Tibial artery (tissue), 4 donors: ENCODE measurements around the gene LDLRAD3.

ENCODE experiments used
- DNase-seq, 2 donors: peaks; one replicate each; pipeline ENCODE4 v3.0.0-alpha.2; 2019
- H3K27ac ChIP-seq, 2 donors: fragments of 200-600 bp; sonication (generic) in 1 of 2; 1 replicate in 1 of 2; 2 replicates in 1 of 2; pipeline ENCODE4 v1.5.1; 2018 to 2019; ENCODE audit warnings: mild to moderate bottlenecking in 1 of 2
- H3K27me3 ChIP-seq, 2 donors: fragments of 200-600 bp; sonication (generic) in 1 of 2; one replicate each; pipeline versions ENCODE4 v1.5.1 to v1.6.0; 2016 to 2019
- H3K36me3 ChIP-seq, 3 donors: fragments of 200-600 bp; sonication (generic) in 2 of 3; one replicate each; pipeline ENCODE4 v1.5.1; 2016 to 2019; ENCODE audit warnings: mild to moderate bottlenecking in 2 of 3
- H3K4me1 ChIP-seq, 4 donors: fragments of 200-600 bp; sonication (generic) in 2 of 4; 1 replicate in 3 of 4; 2 replicates in 1 of 4; pipeline ENCODE4 v1.5.1; 2016 to 2019
- H3K4me3 ChIP-seq, 2 donors: fragments of 200-600 bp; sonication (generic) in 1 of 2; 1 replicate in 1 of 2; 2 replicates in 1 of 2; pipeline ENCODE4 v1.5.1; 2018 to 2019; ENCODE audit warnings: mild to moderate bottlenecking in 2 of 2
- H3K9me3 ChIP-seq, 3 donors: fragments of 200-600 bp; sonication (generic) in 1 of 3; one replicate each; pipeline ENCODE4 v1.5.1; 2016 to 2019
- CTCF ChIP-seq, 2 experiments: fragments of 200-600 bp in 1 of 2; fragments of 450-650 bp in 1 of 2; IDR thresholded peaks; one replicate each; pipeline ENCODE4 v1.5.1; 2017 to 2019; ENCODE audit warnings: antibody characterized with exemption in 2 of 2, mild to moderate bottlenecking in 1 of 2, moderate library complexity in 1 of 2
- intact Hi-C: fragments of 100-400 bp; cut with DNase I; formaldehyde crosslinking; loops from one replicate; pipeline ENCODE4 v1.15.0; 2023; ENCODE audit warnings: low total_unique reads

LDLRAD3 gene

DNA sequence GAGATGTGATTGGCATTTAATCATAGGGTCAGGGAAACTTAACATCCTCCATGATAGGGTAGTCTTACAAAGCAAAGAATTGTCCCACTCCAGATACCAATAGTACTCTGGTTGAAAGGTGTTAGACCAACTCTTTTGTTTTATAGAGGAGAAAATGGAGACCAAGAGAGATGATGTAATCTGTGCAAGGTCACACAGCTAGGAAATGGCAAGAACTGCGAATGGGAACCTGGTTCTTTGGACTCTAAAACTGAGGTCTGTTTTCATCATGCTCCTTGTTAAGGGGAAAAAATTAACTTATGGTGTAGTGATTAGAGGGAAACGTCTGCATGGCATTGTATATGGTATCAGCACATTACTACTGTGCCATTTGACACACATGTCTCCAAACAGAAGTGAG is 174.2 kb downstream of the LDLRAD3 start:
- Histone ChIP-seq H3K4me3 (no peak overlapping the region), H3K9me3 (peaks cover 0 to 11% (median 0%) of the 10 kb centered on the region in 3 donors)
- no peak for DNase-seq

DNA sequence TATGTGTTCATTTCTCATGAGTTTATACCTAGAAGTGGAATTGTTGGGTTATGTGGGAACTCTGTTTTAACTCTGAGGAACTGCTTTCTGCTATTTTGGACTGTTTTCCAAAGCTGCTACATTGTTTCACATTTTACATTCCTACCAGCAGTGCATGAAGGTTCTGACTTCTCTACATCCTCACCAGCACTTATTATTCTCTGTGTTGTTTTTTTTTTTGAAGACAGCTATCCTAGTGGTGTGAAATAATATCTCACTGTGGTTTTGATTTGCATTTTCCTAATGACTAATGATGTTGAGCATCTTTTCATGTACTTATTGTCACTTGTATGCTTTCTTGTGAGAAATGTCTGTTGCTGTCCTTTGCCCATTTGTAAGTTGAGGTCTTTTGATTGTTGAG is 175.4 kb downstream of the LDLRAD3 start:
- H3K27me3 ChIP-seq: no peaks in the 10 kb centered on the region
- no peaks in the 10 kb centered on the region for H3K9me3 ChIP-seq
- peaks cover 0 to 13% (median 0%) of the 10 kb centered on the region in 3 donors for H3K36me3 ChIP-seq
- no peak overlapping the region for H3K4me3 ChIP-seq
- no peak overlapping the region for H3K27ac ChIP-seq
- TF ChIP-seq CTCF (IDR thresholded peaks at IDR 0.05): no peak
- H3K4me1 ChIP-seq: peaks cover 0 to 14% (median 10%) of the 10 kb centered on the region in 4 donors
- intact Hi-C loops: no loop called here
- no peak for DNase-seq

More for the DNA sequence above, 174.2 kb downstream of the LDLRAD3 start:
- Histone ChIP-seq H3K36me3 (peaks cover 0 to 16% (median 8%) of the 10 kb centered on the region in 3 donors), H3K27ac (no peak overlapping the region), H3K4me1 (peaks cover 0 to 4% (median 2%) of the 10 kb centered on the region in 4 donors), H3K27me3 (no peaks in the 10 kb centered on the region)
- intact Hi-C loops: no loop called here
- TF ChIP-seq CTCF (IDR thresholded peaks at IDR 0.05): no peak

GRCh38 chr11:36121054-36121453 is 177.2 kb downstream of the LDLRAD3 start:
- H3K4me3 ChIP-seq: no peak overlapping the region
- H3K27me3 ChIP-seq: no peaks in the 10 kb centered on the region
- no peaks in the 10 kb centered on the region for H3K9me3 ChIP-seq
- no peaks in the 10 kb centered on the region for H3K36me3 ChIP-seq
- no peak overlapping the region for H3K27ac ChIP-seq
- no peak for DNase-seq
- H3K4me1 ChIP-seq: peaks cover 0 to 14% (median 10%) of the 10 kb centered on the region in 4 donors
- intact Hi-C loops: no loop called here
- TF ChIP-seq CTCF (IDR thresholded peaks at IDR 0.05): no peak

DNA sequence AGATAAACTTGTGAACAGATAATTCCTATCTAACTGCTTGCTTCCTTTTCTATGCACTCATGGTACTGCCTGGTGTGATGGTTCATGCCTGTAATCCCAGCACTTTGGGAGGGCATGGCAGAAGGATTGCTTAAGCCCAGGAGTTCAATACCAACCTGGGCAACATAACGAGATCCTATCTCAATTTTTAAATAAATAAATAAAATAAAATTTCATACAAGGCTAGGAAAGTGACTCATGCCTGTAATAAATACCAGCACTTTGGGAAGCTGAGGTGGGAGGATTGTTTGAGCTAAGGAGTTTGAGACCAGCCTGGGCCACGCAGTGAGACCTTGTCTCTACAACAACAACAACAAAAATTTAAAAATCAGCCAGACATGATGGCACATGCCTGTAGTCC is 178.8 kb downstream of the LDLRAD3 start:
- H3K27me3 ChIP-seq: no peaks in the 10 kb centered on the region
- peaks cover 0 to 14% (median 10%) of the 10 kb centered on the region in 4 donors for H3K4me1 ChIP-seq
- H3K27ac ChIP-seq: no peak overlapping the region
- DNase-seq: no peak
- H3K4me3 ChIP-seq: no peak overlapping the region
- TF ChIP-seq CTCF (IDR thresholded peaks at IDR 0.05): no peak
- no peaks in the 10 kb centered on the region for H3K36me3 ChIP-seq
- no peaks in the 10 kb centered on the region for H3K9me3 ChIP-seq
- intact Hi-C loops: no loop called here

DNA sequence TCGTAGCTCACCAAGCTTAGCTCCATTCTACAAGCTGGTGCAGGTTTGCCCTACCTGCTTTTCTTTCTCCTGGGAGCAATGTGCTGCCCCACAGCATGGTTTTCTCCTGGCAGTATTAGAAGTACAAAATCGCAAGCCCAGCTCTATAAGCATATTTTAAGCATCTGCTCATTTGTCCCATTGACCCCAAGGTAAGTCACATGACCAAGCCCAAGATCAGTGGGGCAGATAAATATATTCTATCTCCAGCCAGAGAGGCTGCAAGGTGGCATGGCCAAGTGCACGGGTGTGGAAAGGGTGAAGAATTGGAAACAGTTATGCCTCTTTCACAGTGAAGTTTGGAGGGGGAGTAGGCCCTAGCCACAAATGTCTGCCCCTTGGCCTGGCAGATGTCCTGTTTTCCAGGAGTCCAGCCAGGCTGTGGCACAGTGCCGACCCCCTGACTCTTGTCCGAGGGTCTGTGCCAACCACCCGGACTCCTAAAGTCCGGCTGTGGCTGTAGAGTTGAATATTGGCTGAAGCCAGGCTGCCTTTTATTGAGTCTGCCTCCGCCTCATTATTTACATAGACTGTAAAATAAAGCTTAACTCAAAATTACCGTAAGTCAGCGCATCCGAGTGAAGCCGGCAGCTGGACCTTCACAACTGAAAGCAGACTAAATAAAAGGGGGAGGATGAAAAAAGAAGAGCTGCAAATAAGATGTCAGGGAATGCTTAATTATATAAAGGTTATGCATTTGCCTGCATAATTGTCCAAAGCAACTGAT is 179.7 kb downstream of the LDLRAD3 start:
- peaks cover 0 to 14% (median 10%) of the 10 kb centered on the region in 4 donors for H3K4me1 ChIP-seq
- no peak for TF ChIP-seq CTCF (IDR thresholded peaks at IDR 0.05)
- no peaks in the 10 kb centered on the region for H3K36me3 ChIP-seq
- H3K9me3 ChIP-seq: no peaks in the 10 kb centered on the region
- H3K27me3 ChIP-seq: no peaks in the 10 kb centered on the region
- no peak overlapping the region for H3K4me3 ChIP-seq
- no peak for DNase-seq
- H3K27ac ChIP-seq: no peak overlapping the region
- intact Hi-C loops: no loop called here
